ENCODE data around the gene COX4I1. TPM values are rescaled to one million over a fixed set of nuclear protein-coding genes. Genes with fewer than 3 reads are reported as not detected.

Gene COX4I1
- total RNA-seq, 1 donor from 2014 or later, result 1,440 TPM

- DNase-seq (ENCODE audit: low spot score), result no peak
Observed at GRCh38 chr16:85851034-85851785, 51.7 kb downstream of the COX4I1 start.

GRCh38 chr16:85853547-85854545 lies 54.4 kb downstream of the COX4I1 start:
- intact Hi-C loops (cut with DNase I), result no loop called here
- DNase-seq (ENCODE audit: low spot score), result peak; percentile 19

More at GRCh38 chr16:85851034-85851785, 51.7 kb downstream of the COX4I1 start:
- intact Hi-C loops (cut with DNase I), result no loop called here

DNA sequence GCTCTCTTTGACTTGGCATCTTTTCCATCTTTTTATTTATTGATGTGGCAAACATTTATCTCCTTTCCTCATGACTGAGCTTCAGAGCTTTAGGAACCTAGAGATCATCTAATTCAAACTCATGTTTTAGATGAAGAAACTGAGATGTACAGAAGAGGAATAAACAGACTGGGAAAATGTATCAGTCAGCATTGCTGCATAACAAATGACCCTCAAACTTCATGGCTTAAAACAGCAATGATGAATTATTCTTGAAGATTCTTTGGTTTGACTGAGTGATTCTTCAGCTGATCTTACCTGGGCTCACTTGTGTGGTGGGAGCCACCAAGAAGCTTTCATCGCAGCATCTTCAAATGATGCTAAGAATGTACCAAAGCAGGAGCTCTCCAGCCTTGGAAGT lies 55.4 kb downstream of the COX4I1 start:
- intact Hi-C loops (cut with DNase I), result no loop called here
- DNase-seq (ENCODE audit: low spot score), result no peak

DNA sequence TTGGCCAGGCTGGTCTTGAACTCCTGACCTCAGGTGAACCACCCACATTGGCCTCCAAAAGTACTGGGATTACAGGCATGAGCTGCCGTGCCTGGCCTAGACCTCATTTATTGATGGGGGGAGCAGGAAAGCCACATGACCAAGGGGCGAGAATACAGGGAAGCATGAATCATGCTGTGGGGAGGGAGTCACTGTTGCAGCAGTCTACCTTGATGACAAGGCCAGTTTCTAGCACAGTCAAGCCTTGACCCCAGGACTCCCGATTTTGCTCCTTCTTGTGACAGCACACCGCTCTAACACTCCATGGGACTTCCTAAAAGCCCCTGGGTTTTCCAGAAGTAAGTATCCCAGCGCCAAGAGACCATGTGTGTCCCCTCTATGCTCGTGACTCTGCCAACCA lies 56.6 kb downstream of the COX4I1 start:
- intact Hi-C loops (cut with DNase I), result no loop called here
- DNase-seq (ENCODE audit: low spot score), result no peak

DNA sequence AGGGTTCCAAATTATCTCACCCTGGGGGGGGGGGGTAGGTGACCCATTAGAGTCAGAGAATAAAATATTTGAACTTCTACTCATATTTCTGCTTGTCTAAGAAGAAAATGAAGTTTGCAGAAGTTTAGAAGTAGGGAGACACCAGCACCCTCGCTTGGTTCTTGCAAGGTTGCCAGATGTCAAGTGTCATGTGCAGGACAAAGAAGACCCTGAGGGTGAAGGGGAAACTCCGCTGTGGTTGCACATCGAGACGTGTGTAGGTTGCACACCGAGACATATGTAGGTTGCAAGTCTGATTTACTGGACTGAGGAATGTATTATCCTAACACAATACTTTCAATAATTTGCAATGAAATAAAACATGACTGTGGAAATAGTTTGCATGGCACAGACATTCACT lies 57.1 kb downstream of the COX4I1 start:
- DNase-seq (ENCODE audit: low spot score), result no peak
- intact Hi-C loops (cut with DNase I), result no loop called here

Other genes starting within 250 kb of the COX4I1 start
- 56.4 TPM for gene GSE1, start 186.4 kb upstream of the COX4I1 start, total RNA-seq
- 0.38 TPM for gene GINS2, start 110.7 kb upstream of the COX4I1 start, total RNA-seq
- gene C16orf74, start 48.6 kb upstream of the COX4I1 start, total RNA-seq, result 0.51 TPM
- gene EMC8, start 151 bp upstream of the COX4I1 start, total RNA-seq, result 20.3 TPM
- 1.6 TPM for gene IRF8, start 99.5 kb downstream of the COX4I1 start, total RNA-seq

Data from cardiac septum (tissue), 1 donor.